ENCODE measurements around the gene CFD.
"Not testable (repeated sequence)": the region's sequence is repeated elsewhere in the genome, so short reads cannot be mapped to it uniquely, and the experiment has no call there.

CFD gene

DNA sequence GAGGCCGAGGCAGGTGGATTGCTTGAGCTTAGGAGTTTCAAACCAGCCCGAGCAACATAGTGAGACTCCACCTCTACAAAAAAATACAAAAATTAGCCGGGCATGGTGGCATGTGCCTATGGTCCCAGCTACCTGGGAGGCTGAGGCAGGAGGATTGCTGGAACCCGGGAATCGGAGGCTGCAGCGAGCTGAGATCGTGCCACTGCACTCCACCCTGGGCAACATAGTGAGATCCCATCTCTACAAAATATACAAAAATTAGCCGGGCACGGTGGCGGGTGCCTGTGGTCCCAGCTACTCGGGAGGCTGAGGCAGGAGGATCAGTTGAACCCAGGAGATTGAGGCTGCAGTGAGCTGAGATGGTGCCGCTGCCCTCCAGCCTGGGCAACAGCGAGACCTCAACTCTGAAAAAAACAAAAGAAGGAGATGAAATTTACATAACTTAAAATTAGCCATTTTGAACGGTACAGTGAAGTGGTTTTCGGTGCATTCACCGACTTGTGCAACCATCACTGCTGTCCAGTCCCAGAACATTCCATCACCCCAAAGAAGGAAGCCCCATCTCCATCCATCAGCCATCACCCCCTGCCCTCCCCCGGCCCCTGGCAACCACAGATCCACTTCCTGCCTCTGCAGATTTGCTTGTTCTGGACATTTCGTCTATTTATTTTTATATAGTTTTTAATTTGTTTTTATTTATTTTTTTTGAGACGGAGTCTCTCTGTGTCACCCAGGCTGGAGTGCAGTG lies 33.4 kb upstream of the CFD start:
- no peak for DNase-seq

DNA sequence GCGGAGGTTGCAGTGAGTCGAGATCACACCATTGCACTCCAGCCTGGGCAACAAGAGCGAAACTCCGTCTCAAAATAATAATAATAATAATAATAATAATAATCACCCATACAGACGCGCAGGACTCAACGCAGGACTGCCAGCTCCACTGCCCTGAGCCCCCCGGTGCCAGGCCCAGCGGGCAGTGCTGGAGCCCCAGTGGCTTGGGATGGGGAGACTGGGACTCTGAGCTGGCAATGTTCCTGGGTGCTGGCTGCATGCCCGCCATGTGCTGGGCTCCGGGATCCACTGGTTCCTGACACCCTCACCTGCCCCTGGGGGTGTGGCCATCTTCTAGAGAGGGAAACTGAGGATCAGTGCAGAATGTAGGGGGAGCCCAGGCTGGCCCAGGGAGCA lies 32.2 kb upstream of the CFD start:
- no peak for DNase-seq

DNA sequence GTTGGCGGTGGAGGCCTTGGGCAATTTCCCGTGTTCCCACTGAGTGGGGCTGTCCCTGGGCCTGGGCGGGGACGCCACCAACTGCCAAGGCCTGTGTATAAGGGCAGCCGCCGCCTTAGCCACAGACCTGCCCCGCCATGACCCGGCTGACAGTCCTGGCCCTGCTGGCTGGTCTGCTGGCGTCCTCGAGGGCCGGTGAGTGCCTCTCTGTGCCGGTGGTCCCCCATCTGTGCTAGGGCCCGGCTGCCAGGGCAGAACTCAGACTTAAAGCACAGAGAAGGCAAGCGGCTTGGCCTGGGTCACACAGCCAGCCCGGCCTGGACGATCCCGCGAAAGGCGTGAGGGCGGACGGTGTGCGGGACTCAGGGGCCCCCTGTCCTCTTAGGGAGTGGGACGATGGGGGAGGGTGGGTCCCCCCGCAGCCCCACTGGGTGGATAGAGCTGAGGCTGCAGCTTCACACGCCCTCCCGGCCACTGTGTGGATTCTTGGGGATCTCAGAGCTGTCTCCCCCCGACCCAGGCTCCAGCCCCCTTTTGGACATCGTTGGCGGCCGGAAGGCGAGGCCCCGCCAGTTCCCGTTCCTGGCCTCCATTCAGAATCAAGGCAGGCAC lies 31.6 kb upstream of the CFD start, which contains the start of gene AZU1:
Gene AZU1, plus strand, starts transcription at position 128 of the 612 bp plus-strand sequence. Its CDS starts 10 bp downstream, at position 138.
- DNase-seq, result no peak

DNA sequence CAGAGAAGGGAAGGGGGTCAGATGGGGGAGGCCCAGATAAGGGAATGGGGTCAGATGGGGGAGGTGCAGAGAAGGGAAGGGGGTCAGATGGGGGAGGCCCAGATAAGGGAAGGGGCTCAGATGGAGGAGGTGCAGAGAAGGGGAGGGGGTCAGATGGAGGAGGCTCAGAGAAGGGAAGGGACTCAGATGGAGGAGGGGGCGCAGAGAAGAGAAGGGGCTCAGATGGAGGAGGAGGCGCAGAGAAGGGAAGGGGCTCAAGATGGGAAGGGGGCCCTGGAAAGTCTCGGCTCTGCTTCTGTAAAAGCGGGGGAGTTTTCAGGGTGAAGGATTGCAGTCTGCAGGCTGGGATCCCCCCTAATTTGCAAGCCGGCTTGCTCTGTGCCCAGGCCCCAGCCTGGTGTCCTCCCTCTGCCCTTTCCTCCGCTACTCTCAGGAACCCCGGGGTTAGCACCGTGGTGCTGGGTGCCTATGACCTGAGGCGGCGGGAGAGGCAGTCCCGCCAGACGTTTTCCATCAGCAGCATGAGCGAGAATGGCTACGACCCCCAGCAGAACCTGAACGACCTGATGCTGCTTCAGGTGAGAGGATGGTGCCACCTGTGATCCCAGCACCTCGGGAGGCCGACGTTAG lies 30.2 kb upstream of the CFD start:
- DNase-seq, result no peak

DNA sequence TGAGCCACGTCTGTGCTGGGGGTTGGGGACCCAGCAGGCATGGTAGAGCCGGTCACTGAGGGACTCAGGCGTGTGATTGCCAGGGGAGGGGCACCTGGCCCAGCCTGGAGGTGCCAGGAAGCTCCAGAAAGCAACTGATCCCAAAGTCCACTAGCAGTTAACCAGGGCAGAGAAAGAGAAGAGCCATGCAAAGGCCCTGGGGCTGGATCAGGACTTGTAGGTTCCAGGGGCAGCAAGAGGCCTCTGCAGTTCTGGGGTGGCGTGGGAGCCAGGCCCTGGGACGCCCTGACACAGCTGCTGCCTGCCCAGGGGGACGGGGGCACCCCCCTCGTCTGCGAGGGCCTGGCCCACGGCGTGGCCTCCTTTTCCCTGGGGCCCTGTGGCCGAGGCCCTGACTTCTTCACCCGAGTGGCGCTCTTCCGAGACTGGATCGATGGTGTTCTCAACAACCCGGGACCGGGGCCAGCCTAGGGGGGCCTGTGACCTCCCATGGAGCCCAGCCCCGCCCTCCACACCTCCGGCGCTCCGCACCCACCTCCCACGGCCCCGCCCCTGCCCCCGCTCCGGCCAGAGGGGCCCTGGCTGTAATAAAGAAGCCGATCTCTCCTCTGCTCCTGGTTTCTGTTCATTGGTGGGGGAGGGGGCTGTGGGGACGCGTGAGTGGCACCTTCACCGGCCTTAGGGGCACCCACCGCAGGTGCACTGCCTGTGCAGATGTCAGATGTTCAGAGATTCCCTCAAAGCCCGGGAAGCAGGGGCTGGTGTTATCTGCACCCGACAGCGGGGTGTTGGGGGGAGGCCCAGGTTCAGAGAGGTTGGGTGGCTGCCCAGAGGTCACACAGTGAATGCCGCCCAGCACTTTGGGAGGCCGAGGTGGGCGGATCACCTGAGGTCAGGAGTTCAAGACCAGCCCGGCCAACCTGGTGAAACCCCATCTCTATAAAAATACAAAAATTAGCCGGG lies 27.8 kb upstream of the CFD start:
- DNase-seq, result no peak

DNA sequence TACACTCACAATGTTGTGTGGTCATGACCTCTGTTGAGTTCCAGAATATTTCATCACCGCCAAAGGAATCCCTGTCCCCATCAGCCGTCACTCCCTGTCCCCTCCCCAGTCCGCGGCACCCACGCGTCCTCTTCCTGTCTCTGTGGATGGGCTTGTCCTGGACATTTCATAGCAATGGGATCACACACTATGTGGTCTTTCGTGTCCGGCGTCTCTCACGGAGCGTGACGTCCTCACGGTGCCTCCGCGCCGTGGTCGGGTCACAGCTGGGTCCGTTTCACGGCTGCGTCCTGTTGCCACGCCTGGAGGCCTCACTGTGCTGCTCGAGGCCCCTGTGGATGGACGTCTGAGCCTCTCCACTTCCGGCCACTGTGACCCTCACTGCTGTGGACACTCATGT lies 25.2 kb upstream of the CFD start:
- DNase-seq, result no peak

DNA sequence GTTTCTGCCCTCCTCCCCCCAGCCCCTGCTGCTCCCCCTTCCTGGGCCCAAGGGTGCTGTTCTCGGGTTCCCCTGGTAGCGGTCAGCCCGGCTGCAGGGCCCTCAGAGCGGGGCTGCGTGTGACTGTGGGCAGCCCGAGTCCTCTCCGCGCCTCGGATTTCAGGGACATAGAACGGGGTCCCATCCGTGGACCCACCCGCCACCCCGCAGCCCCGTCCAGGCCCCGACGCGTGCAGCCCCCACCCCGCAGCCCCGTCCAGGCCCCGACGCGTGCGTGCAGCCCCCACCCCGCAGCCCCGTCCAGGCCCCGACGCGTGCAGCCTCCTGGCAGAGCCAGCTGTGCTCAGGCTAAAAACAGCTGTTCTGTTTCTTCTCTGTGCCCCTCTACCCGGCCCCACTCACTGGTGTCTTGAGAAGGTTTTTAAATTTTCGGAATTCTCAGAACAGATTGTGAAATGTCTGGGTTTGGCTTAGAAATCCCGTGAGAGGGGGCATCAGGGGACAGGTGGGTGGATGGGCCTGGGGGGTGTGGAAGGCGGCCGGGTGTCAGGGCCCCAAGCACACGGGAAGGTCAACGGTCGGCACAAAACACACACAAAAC lies 24.2 kb upstream of the CFD start:
- no peak for DNase-seq

DNA sequence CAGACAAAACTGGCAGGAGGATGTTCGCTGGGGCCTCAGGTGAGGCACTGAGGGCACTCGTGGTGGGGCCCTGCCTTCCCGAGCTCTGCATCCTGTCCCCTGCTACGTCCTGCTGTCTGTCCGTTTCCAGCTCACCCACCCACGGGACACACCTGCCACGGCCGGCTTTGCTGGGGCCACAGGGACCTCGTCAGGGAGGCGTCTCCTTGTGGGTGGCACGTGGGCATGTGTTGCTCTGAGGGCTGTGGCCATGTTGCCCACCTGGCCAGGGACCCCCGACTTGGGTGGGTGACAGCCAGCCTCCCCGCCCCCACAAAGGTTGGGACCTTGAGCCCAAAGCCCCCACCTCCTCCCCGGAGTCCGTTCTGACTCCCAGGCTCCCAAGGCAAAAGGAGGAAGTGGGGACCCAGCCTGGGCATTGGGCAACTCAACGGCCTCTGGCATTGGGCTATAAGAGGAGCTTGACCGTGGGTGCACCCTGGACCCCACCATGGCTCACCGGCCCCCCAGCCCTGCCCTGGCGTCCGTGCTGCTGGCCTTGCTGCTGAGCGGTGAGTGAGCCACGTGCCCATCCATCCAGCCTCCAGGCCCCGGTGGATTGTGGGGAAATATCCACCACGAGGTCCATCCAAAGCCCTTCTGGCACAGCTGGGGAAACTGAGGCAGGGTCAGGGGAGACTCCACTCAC lies 18.8 kb upstream of the CFD start, which contains the start of gene PRTN3:
Gene PRTN3, plus strand, starts transcription at position 481 of the 688 bp plus-strand sequence. Its CDS starts 10 bp downstream, at position 491.
- DNase-seq, result no peak

DNA sequence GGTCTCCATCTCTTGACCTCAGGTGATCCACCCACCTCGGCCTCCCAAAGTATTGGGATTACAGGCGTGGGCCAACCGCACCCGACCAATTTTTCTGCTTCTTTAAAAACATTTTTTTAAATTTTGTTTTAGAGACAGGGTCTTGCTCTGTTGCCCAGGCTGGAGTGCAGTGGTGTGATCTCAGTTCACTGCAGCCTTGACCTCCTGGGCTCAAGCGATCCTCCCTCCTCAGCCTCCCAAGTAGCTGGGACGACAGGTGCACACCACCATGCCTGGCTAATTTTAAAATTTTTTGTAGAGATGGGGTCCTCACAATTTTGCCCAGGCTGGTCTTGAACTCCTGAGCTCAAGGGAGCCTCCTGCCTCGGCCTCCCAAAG lies 16.7 kb upstream of the CFD start:
- not testable (repeated sequence) for DNase-seq

DNA sequence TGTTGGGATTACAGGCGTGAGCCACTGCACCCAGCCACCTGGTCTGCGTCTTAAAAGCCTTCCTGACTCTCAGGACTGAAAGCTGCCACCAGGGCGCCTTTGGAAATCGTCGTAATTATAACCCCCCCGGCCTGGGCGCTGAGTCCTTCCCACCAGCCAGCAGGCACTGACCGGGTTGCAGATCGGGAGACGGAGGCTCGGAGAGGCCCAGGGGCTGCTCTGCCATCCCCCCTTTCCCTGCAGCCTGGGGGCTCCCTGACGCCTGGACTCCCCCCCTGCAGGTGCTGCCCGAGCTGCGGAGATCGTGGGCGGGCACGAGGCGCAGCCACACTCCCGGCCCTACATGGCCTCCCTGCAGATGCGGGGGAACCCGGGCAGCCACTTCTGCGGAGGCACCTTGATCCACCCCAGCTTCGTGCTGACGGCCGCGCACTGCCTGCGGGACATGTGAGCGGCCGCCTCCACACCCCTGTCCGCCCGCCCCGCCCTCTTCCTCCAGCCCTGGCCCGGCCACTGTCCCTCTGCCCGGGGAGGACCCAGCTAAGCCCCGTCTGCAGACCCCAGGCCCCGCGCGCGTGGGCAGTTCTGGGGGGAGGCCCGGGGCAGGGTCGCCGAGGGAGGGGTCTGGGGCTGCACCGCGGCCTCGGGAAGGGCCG lies 16.2 kb upstream of the CFD start:
- no peak for DNase-seq

DNA sequence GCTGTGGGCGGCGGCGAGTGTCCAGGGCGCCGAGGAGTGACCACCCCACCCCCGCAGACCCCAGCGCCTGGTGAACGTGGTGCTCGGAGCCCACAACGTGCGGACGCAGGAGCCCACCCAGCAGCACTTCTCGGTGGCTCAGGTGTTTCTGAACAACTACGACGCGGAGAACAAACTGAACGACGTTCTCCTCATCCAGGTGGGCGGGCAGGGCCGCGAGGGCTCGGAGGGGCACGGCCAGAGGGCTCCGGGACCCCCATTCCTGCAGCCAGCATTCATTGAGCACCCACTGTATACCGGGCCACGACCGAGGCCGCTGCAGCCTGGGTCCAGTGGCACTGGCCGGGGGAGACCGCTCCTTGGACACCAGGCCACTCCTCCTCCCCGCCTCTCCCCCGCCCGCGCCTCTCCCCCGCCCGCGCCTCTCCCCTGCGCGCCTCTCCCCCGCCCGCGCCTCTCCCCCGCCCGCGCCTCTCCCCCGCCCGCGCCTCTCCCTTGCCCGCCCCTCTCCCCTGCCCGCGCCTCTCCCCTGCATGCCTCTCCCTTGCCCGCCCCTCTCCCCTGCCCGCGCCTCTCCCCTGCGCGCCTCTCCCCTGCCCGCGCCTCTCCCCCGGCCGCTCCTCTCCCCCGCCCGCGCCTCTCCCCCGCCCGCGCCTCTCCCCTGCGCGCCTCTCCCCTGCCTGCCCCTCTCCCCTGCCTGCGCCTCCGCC lies 15.5 kb upstream of the CFD start:
- no peak for DNase-seq

DNA sequence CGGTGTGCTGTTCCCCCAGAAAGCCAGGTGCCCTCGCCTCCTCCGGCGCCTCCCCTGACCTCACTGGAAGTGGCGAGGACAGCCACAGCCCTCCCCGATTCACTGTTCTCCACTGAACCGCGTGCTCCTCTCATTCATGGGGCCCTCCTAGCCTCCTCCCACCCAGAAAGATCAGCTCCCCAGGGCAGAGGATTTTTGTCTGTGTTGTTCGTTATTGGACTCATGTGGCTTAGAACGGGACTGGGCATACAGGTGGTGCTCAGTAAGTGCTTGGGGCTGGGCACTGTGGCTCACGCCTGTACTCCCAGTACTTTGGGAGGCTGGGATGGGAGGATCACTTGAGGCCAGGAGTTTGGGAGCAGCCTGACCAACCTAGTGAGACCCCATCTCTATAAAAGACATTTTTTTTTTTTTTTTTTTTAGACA lies 14.9 kb upstream of the CFD start:
- no peak for DNase-seq

DNA sequence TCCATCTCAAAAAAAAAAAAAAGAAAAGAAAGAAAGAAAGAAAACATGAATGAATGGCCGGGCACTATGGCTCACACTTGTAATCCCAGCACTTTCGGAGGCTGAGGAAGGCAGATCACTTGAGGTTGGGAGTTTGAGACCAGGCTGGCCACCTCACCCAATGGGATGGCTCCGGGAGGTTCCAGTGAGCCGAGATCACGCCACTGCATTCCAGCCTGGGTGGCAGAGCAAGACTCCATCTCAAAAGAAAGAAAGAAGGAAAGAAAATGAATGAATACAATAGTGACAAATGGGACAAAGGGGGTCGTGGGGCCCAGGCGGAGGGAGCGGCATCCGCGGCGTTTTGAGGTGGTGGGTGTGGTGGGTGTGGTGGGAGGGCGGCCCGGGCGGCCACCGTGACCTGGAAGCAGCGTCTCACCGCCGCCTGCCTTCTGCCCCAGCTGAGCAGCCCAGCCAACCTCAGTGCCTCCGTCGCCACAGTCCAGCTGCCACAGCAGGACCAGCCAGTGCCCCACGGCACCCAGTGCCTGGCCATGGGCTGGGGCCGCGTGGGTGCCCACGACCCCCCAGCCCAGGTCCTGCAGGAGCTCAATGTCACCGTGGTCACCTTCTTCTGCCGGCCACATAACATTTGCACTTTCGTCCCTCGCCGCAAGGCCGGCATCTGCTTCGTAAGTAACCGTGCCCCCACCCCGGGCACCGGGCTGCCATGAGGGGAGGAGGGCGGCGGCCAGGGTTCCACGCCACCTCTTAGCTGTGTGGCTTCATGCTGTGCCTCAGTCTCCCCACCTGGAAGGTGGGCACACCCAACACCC lies 13.6 kb upstream of the CFD start:
- no peak for DNase-seq

DNA sequence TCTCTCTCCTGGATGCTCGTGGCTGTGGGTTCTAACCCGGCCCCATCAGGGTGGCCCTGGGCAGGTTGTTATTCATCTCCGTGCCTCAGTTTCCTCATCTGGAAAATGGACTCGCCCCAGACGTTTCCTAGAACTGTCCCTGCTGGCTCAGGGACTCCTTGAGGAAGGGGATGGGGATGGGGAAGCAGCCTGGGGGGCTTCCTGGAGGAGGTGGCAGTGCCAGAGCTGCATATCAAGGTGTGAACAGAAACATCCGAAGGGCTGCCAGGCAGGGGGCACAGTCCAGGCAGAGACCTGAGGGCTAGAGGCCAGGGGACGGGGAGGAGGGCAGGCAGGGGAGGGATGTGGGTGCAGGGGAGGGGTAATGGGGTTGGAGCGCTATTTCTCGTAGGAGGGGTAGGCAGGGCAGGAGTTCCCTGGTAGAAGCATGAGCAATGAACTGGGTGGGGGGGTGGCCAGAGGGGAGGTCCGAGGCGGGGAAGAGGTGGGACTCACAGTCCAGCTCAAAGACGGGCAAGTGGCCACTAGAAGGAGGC lies 11.0 kb upstream of the CFD start:
- DNase-seq, result no peak

DNA sequence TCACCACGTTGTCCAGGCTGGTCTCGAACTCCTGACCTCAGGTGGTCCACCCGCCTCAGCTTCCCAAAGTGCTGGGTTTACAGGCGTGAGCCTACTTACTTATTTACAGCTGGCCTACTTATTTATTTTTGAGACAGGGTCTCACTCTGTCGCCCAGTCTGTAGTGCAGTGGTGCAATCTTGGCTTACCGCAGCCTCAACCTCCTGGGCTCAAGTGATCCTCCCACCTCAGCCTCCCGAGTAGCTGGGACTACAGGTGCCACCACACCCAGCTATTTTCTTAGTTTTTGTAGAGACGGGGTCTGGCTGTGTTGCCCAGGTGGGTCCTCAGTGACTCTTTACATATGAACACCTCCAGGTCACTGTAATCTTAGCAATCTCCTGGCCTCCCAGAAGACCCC lies 10.3 kb upstream of the CFD start:
- DNase-seq, result not testable (repeated sequence)

DNA sequence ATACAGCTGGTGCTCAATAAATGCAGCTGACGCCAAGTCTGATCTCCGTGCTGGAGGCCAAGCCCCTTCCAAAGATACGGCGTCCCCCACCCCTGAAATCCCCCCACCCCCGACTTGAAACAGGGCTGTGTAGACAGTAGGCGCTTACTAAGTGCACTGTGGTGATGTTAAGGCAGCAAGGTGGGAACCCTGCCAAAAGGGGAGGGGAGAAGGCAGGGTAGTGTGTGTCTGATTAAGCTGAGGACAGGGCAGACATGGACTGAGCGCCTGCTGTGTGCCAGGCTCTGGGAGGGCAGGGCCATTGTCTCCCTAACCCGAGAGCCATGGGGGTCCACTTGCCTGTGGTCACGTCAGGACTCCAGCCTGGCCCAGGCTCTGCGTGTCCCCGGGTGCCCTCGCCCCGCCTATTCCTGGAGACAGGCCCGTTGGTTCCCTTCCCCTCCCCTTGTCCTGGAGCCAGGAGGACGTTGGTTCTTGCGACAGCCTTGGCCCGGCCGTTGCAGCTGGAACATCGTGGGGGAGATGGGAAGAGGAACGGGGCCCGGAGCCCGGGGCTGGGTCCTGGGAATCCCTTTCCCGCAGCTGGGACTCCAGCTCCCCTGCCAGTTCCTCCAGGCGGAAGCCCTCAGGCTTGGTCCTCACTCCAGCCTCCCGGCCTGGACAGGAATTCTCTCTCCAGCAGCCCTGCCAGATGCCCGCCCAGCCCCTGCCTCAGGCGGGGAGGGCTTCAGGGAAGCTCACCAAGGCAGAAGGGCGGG lies 9.1 kb upstream of the CFD start:
- DNase-seq, result no peak

DNA sequence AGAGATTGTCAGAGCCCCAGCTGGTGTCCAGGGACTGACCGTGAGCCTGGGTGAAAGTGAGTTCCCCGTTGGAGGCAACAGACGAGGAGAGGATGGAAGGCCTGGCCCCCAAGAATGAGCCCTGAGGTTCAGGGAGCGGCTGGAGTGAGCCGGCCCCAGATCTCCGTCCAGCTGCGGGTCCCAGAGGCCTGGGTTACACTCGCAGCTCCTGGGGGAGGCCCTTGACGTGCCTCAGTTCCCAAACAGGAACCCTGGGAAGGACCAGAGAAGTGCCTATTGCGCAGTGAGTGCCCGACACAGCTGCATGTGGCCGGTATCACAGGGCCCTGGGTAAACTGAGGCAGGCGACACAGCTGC lies 8.5 kb upstream of the CFD start:
- no peak for DNase-seq

DNA sequence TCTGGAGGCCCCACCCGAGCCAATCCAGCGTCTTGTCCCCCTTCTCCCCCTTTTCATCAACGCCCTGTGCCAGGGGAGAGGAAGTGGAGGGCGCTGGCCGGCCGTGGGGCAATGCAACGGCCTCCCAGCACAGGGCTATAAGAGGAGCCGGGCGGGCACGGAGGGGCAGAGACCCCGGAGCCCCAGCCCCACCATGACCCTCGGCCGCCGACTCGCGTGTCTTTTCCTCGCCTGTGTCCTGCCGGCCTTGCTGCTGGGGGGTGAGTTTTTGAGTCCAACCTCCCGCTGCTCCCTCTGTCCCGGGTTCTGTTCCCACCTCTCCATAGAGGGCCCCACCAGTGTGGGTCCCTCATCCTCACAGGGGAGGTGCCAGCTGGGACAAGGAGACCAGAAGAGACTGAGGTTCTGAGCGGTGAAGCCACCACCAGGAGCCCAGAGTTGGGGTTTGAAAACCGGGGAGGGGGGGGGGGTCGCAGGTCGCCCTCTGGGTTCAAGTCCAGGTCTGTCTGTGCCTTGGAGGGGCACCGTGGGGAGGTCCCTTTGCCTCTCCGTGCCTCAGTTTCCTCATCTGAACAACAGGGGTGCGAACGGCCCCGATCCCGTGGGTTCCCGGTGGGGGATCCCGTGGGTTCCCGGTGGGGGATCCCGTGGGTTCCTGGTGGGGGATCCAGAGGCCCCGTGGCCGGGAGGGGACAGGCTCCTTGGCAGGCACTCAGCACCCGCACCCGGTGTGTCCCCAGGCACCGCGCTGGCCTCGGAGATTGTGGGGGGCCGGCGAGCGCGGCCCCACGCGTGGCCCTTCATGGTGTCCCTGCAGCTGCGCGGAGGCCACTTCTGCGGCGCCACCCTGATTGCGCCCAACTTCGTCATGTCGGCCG lies 7.1 kb upstream of the CFD start, which contains the start of gene ELANE:
Gene ELANE, plus strand, starts transcription at position 168 of the 878 bp plus-strand sequence. Its CDS starts 26 bp downstream, at position 194.
- no peak for DNase-seq

Data from activated naive CD4-positive, alpha-beta T cell (primary cell).